Eye (tissue), 1 donor: ENCODE data around the gene OR7G3.

Source experiments
- DNase-seq: peaks from one replicate; pipeline ENCODE4 v3.0.0-alpha.2; 2015

The OR7G3 gene

GRCh38 chr19:9086761-9087160, 40.0 kb downstream of the OR7G3 start, which contains the start of gene OR1M1:
Gene OR1M1 (plus strand): TSS chr19:9087061. CDS start chr19:9093245, 6,184 bp downstream.
- no peak for DNase-seq

GRCh38 chr19:9078651-9079050, 48.1 kb downstream of the OR7G3 start:
- DNase-seq, result no peak

- DNase-seq, result no peak
Measured at GRCh38 chr19:9076901-9077300, 49.8 kb downstream of the OR7G3 start.
